GM12801 (cell line): ENCODE results near the gene BLOC1S3.

Experiments used
- TF ChIP-seq, protein P1 (sequence below): IDR thresholded peaks from one replicate; pipeline ENCODE4 v1.5.1; 2011; ENCODE audit warnings: control low read depth; ENCODE audit not compliant: insufficient read length; ENCODE audit errors: extremely low read depth

Gene BLOC1S3

GRCh38 chr19:45164577-45165335 is 13.8 kb upstream of the BLOC1S3 start:
- TF ChIP-seq, protein P1, sequence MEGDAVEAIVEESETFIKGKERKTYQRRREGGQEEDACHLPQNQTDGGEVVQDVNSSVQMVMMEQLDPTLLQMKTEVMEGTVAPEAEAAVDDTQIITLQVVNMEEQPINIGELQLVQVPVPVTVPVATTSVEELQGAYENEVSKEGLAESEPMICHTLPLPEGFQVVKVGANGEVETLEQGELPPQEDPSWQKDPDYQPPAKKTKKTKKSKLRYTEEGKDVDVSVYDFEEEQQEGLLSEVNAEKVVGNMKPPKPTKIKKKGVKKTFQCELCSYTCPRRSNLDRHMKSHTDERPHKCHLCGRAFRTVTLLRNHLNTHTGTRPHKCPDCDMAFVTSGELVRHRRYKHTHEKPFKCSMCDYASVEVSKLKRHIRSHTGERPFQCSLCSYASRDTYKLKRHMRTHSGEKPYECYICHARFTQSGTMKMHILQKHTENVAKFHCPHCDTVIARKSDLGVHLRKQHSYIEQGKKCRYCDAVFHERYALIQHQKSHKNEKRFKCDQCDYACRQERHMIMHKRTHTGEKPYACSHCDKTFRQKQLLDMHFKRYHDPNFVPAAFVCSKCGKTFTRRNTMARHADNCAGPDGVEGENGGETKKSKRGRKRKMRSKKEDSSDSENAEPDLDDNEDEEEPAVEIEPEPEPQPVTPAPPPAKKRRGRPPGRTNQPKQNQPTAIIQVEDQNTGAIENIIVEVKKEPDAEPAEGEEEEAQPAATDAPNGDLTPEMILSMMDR = no peak

GRCh38 chr19:45166723-45167252 is 11.8 kb upstream of the BLOC1S3 start:
- TF ChIP-seq, protein P1 = no peak

DNA sequence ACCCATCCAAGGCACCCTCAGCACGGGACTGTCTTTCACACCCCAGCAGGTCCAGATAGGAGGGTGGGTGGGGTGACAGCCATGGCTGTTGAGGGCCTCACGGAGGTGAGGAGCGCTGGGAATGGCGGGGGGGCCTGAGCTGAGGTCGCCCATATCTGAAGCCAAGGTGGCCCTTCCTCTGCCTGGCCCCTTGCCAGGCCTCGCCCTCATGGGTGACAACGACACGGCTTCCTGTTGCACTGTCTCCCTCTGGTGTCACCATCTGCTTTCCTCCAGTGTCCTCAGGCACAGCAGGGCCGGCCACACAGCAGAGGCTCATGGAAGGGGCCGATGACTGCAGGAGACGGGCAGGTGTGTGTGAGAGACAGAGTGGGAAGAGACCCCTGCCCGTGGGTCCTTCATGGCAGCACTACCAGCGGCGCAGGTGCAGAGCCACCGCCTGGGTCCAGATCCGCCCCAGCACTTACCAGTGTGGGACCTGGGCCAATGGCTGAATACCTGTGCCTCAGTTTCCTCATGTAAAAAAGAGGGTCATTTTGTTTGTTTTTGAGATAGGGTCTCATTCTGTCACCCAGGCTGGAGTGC is 9.7 kb upstream of the BLOC1S3 start:
- TF ChIP-seq, protein P1 = no peak

GRCh38 chr19:45169602-45170001 is 9.0 kb upstream of the BLOC1S3 start:
- TF ChIP-seq, protein P1 = no peak

- TF ChIP-seq, protein P1 = no peak
Measured at GRCh38 chr19:45170146-45171106, 8.2 kb upstream of the BLOC1S3 start.

- TF ChIP-seq, protein P1 = no peak
Measured at GRCh38 chr19:45171211-45171623, 7.4 kb upstream of the BLOC1S3 start.

GRCh38 chr19:45172173-45172572 is 6.4 kb upstream of the BLOC1S3 start:
- TF ChIP-seq, protein P1 = no peak
